GM12873 (cell line): ENCODE results near the gene ITPRIP.

Experiments used
- CTCF ChIP-seq: IDR thresholded peaks from 2 replicates; pipeline ENCODE4 v1.5.1; 2012; ENCODE audit warnings: low read depth, mild to moderate bottlenecking, moderate library complexity, low read length, control low read depth; ENCODE audit not compliant: insufficient read depth; ENCODE audit errors: missing control alignments

The ITPRIP gene

GRCh38 chr10:104367904-104368303 is 29.6 kb upstream of the ITPRIP start:
- no peak for TF ChIP-seq CTCF

- TF ChIP-seq CTCF, result no peak
Measured at GRCh38 chr10:104359811-104360210, 21.5 kb upstream of the ITPRIP start.

GRCh38 chr10:104353325-104354048 is 15.2 kb upstream of the ITPRIP start, which contains the start of gene CFAP58:
Gene CFAP58, plus strand, starts transcription at chr10:104353833. Its CDS starts 65 bp downstream, at chr10:104353898.
- TF ChIP-seq CTCF, result peak; percentile 73

GRCh38 chr10:104351919-104352318 is 13.7 kb upstream of the ITPRIP start:
- no peak for TF ChIP-seq CTCF

- TF ChIP-seq CTCF, result no peak
Measured at GRCh38 chr10:104351061-104351702, 12.9 kb upstream of the ITPRIP start.

- peak; percentile 61 for TF ChIP-seq CTCF
Measured at GRCh38 chr10:104350127-104350635, 11.9 kb upstream of the ITPRIP start.

- no peak for TF ChIP-seq CTCF
Measured at GRCh38 chr10:104349623-104350126, 11.4 kb upstream of the ITPRIP start.
